GM23248 (cell line): Measurements from ENCODE around the gene RABL6.

Experiments
- EZH2 ChIP-seq: fragments of 200-600 bp; sonication (generic); IDR thresholded peaks from 2 replicates; pipeline ENCODE4 v1.6.1; 2018; ENCODE audit warnings: antibody characterized with exemption, mild to moderate bottlenecking; ENCODE audit not compliant: insufficient read depth, poor library complexity, severe bottlenecking
- EZH2phosphoT487 ChIP-seq: fragments of 200-600 bp; sonication (generic); IDR thresholded peaks from 2 replicates; pipeline ENCODE4 v1.6.1; 2018; ENCODE audit warnings: antibody characterized with exemption, moderate library complexity, mild to moderate bottlenecking, low read depth; ENCODE audit not compliant: insufficient read depth

DNA sequence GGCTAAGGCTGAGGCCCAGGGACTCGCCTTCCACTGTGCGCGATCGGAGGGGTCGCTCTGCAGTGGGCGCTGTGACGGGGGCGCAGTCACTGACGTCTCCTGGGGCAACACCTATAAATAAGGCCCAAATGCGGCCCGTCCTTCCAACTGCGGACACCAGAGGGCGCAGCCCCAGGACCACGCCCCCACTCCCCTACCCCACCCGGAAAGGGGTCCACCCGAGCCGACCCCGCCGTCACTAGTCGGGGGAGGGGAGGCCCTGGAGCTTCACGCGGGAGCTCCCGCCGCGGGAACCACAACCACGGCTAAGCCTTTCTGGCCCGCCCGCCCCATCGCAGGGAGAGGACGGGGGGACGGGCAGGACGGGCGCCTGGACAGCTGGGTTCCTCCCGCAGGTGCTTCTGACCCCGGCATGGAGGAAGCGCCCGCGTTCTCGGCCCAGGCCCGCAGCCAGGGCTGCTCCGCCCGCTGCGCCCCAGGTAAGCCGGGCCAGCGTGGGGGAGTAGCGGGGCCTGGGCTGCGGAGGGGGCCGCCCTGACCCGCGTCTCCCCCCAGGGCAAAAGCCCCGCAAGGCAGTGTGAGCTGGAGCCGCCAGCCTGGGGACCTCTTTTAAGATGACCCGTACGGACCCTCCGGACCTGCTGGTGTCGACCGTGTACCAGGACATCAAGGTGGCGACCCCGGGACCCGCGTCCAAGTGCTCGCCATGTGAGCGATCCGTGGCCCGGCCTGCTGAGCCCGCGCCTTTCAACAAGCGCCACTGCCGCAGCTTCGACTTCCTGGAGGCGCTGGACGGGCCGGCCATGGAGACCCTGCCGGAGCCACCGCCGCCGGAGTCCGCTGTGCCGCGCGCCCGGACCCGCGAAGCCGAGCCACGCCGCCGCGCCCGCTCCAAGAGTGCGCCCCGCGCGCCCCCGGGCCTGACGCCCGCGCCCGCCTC lies 36.3 kb downstream of the RABL6 start:
- 0 out of 2 replicates have a peak, but pooled peaks have one; percentile 54 for TF ChIP-seq EZH2phosphoT487
- TF ChIP-seq EZH2 = peak; percentile 83
